IMR-90 (cell line): Measurements from ENCODE around the gene RAD51B. TPM values are rescaled to one million over a fixed set of nuclear protein-coding genes. Genes with fewer than 3 reads are reported as not detected.

Source experiments
- ATAC-seq: fragments of 200-7000 bp; cut with Tn5 transposase; 2 replicates; pipeline ENCODE4 v1.9.1; 2020; ENCODE audit warnings: low read depth, mild to moderate bottlenecking, moderate library complexity
- BruUV-seq: library from RNA; stranded (reverse); fragments of 400-500 nt; replicated peaks from 2 replicates; lab custom pipeline; 2021; lab: Mats Ljungman, UMichigan
- CTCF ChIA-PET: fragments of 300-600 bp; formaldehyde crosslinking; extraction: SDS; loops from one replicate; lab custom pipeline; 2021; ENCODE audit warnings: antibody characterized with exemption; lab: Yijun Ruan, JAX
- POLR2A ChIA-PET: fragments of 300-600 bp; sonication (Branson Sonifier 250); formaldehyde crosslinking; loops from one replicate; lab custom pipeline; 2022; ENCODE audit warnings: antibody characterized with exemption; ENCODE audit not compliant: unreplicated experiment; lab: Charles Lee
- DNase-seq: peaks from one replicate; pipeline ENCODE4 v3.0.0; 2013
- H2AFZ ChIP-seq: replicated peaks from 2 replicates; pipeline ENCODE3; 2013; ENCODE audit warnings: low read length, mild to moderate bottlenecking; ENCODE audit not compliant: poor library complexity
- H2AK5ac ChIP-seq: 2 replicates; pipeline ENCODE4 v1.6.1; 2013; ENCODE audit warnings: low read depth, low read length, inconsistent platforms
- H2AK9ac ChIP-seq: replicated peaks from 2 replicates; pipeline ENCODE3; 2013; ENCODE audit warnings: mild to moderate bottlenecking, low read depth, low read length, moderate library complexity; ENCODE audit not compliant: poor library complexity
- H2BK120ac ChIP-seq: 2 replicates; pipeline ENCODE4 v1.6.1; 2013; ENCODE audit warnings: low read depth, low read length, inconsistent platforms
- H2BK15ac ChIP-seq: 3 replicates; pipeline ENCODE4 v1.6.1; 2013; ENCODE audit warnings: low read depth, low read length, inconsistent platforms
- H2BK20ac ChIP-seq: 2 replicates; pipeline ENCODE4 v1.6.1; 2013; ENCODE audit warnings: low read depth, mild to moderate bottlenecking, inconsistent platforms, low read length, moderate library complexity
- H2BK5ac ChIP-seq: 2 replicates; pipeline ENCODE4 v1.6.1; 2013; ENCODE audit warnings: mild to moderate bottlenecking, low read depth, low read length, inconsistent platforms; ENCODE audit not compliant: poor library complexity, severe bottlenecking
- H3K14ac ChIP-seq: replicated peaks from 2 replicates; pipeline ENCODE4 v1.6.1; 2013; ENCODE audit warnings: low read depth, low read length, inconsistent platforms
- H3K18ac ChIP-seq: 2 replicates; pipeline ENCODE4 v1.6.1; 2013; ENCODE audit warnings: low read depth, low read length, control low read depth
- H3K23ac ChIP-seq: 2 replicates; pipeline ENCODE4 v1.6.1; 2013; ENCODE audit warnings: low read depth, low read length, inconsistent platforms
- H3K27ac ChIP-seq: 2 replicates; pipeline ENCODE4 v1.5.1; 2013; ENCODE audit warnings: mild to moderate bottlenecking, control low read depth, low read length; ENCODE audit not compliant: insufficient read depth
- H3K27me3 ChIP-seq: 2 replicates; pipeline ENCODE4 v1.6.1; 2013; ENCODE audit warnings: low read length; ENCODE audit not compliant: control insufficient read depth, insufficient read depth
- H3K36me3 ChIP-seq: 2 replicates; pipeline ENCODE4 v1.6.1; 2013; ENCODE audit warnings: low read length, mixed read lengths; ENCODE audit not compliant: control insufficient read depth, insufficient read depth
- H3K4ac ChIP-seq: 2 replicates; pipeline ENCODE4 v1.6.1; 2013; ENCODE audit warnings: low read depth, low read length, inconsistent platforms
- H3K4me1 ChIP-seq: 2 replicates; pipeline ENCODE4 v1.6.1; 2013; ENCODE audit warnings: low read length, mixed read lengths; ENCODE audit not compliant: control insufficient read depth, insufficient read depth
- H3K4me2 ChIP-seq: 2 replicates; pipeline ENCODE4 v1.6.1; 2013; ENCODE audit warnings: low read depth, mild to moderate bottlenecking, control low read depth, low read length, moderate library complexity
- H3K4me3 ChIP-seq: 2 replicates; pipeline ENCODE4 v1.5.1; 2013; ENCODE audit warnings: low read depth, mild to moderate bottlenecking, control low read depth, low read length, moderate library complexity; ENCODE audit not compliant: insufficient read depth
- H3K56ac ChIP-seq: 2 replicates; pipeline ENCODE4 v1.6.1; 2013; ENCODE audit warnings: low read length, inconsistent platforms; ENCODE audit not compliant: insufficient read depth; ENCODE audit errors: extremely low read depth
- H3K79me1 ChIP-seq, 2 experiments: 2 replicates each; pipeline ENCODE4 v1.6.1; 2013; ENCODE audit warnings: low read length in 2 of 2, inconsistent platforms in 1 of 2, low read depth in 1 of 2
- H3K9ac ChIP-seq: 2 replicates; pipeline ENCODE4 v1.6.1; 2013; ENCODE audit warnings: low read depth, low read length, control low read depth
- H3K9me1 ChIP-seq: 2 replicates; pipeline ENCODE4 v1.6.1; 2013; ENCODE audit warnings: low read length, inconsistent platforms; ENCODE audit not compliant: insufficient read depth
- H3K9me3 ChIP-seq: 2 replicates; pipeline ENCODE4 v1.6.1; 2013; ENCODE audit warnings: low read length; ENCODE audit not compliant: control insufficient read depth, insufficient read depth
- H4K20me1 ChIP-seq: 2 replicates; pipeline ENCODE4 v1.6.1; 2013; ENCODE audit warnings: low read length, inconsistent platforms; ENCODE audit not compliant: insufficient read depth
- H4K5ac ChIP-seq: 2 replicates; pipeline ENCODE4 v1.6.1; 2013; ENCODE audit warnings: mild to moderate bottlenecking, low read depth, low read length, control low read depth
- H4K8ac ChIP-seq, 2 experiments: 2 replicates each; pipeline ENCODE4 v1.6.1; 2013; ENCODE audit warnings: low read depth in 2 of 2, low read length in 2 of 2, control low read depth in 1 of 2, inconsistent platforms in 1 of 2
- H4K91ac ChIP-seq: 2 replicates; pipeline ENCODE4 v1.6.1; 2013; ENCODE audit warnings: low read depth, low read length, inconsistent platforms; ENCODE audit not compliant: insufficient read depth
- BHLHE40 ChIP-seq: fragments of 150-350 bp; IDR thresholded peaks from 2 replicates; pipeline ENCODE4 v1.6.1; 2016; ENCODE audit warnings: mild to moderate bottlenecking, low read depth, low read length
- CEBPB ChIP-seq: IDR thresholded peaks from 2 replicates; pipeline ENCODE4 v1.6.1; 2012; ENCODE audit warnings: low read depth, low read length, improper control_type of control experiment
- CHD1 ChIP-seq: IDR thresholded peaks from 2 replicates; pipeline ENCODE4 v1.6.1; 2012; ENCODE audit warnings: low read depth, low read length, improper control_type of control experiment
- MAFK ChIP-seq: IDR thresholded peaks from 2 replicates; pipeline ENCODE4 v1.6.1; 2012; ENCODE audit warnings: low read depth, low read length, improper control_type of control experiment
- MAZ ChIP-seq: IDR thresholded peaks from 2 replicates; pipeline ENCODE4 v1.6.1; 2012; ENCODE audit warnings: low read depth, mild to moderate bottlenecking, low read length, improper control_type of control experiment, moderate library complexity, borderline replicate concordance
- MXI1 ChIP-seq: IDR thresholded peaks from 2 replicates; pipeline ENCODE4 v1.6.1; 2012; ENCODE audit warnings: low read depth, mild to moderate bottlenecking, low read length, moderate library complexity, borderline replicate concordance
- RFX5 ChIP-seq: IDR thresholded peaks from 2 replicates; pipeline ENCODE4 v1.8.0; 2012; ENCODE audit warnings: low read depth, mild to moderate bottlenecking, low read length, moderate library complexity
- SMC3 ChIP-seq: fragments of 150-350 bp; IDR thresholded peaks from 2 replicates; pipeline ENCODE4 v1.6.1; 2016; ENCODE audit warnings: low read depth, mild to moderate bottlenecking, antibody characterized with exemption, low read length, moderate library complexity
- WGBS, 2 experiments: methylation state at CpG; one replicate each; pipeline versions ENCODE4 v1.1.5 to v1.1.7; 2013; ENCODE audit warnings: missing lambda C conversion rate in 2 of 2; ENCODE audit not compliant: insufficient read length in 1 of 2; ENCODE audit errors: extremely low coverage in 2 of 2; 5-methylcytosine and 5-hydroxymethylcytosine counted together
- dilution Hi-C: fragments of 300-500 bp; cut with HindIII; formaldehyde crosslinking; loops from one replicate; pipeline ENCODE4 v1.14.3; 2018; ENCODE audit warnings: low sequenced_read_pairs; ENCODE audit not compliant: unreplicated experiment
- in situ Hi-C: fragments of 300-500 bp; cut with MboI; formaldehyde crosslinking; loops from 3 replicates; pipeline ENCODE4 v1.14.3; 2019; ENCODE audit warnings: low sequenced_read_pairs, inconsistent platforms, mixed read lengths
- intact Hi-C: fragments of 100-400 bp; cut with micrococcal nuclease; formaldehyde crosslinking; loops from 2 replicates; pipeline ENCODE4 v1.10.0; 2022
- polyA plus RNA-seq, 3 experiments: library from polyadenylated mRNA; depleted of rRNA; stranded (reverse); fragments of >200 nt; gene quantifications; 2 replicates each; pipeline ENCODE4 v1.2.3, GENCODE V29; 2012; ENCODE audit warnings: low replicate concordance in 1 of 3
- total RNA-seq: library from RNA; depleted of rRNA; stranded (reverse); fragments of >200 nt; gene quantifications from 2 replicates; pipeline ENCODE4 v1.2.3, GENCODE V29; 2012
- TF ChIP-seq, protein P1 (sequence below): conservative IDR thresholded peaks from 2 replicates; pipeline ENCODE4 v1.5.1; 2012; ENCODE audit warnings: mild to moderate bottlenecking, low read depth, low read length, improper control_type of control experiment

RAD51B gene
- total and polyA plus RNA-seq, 2 of the 4 experiments (the other 2 are of a cell fraction): 5.1 to 18.8 TPM

DNA sequence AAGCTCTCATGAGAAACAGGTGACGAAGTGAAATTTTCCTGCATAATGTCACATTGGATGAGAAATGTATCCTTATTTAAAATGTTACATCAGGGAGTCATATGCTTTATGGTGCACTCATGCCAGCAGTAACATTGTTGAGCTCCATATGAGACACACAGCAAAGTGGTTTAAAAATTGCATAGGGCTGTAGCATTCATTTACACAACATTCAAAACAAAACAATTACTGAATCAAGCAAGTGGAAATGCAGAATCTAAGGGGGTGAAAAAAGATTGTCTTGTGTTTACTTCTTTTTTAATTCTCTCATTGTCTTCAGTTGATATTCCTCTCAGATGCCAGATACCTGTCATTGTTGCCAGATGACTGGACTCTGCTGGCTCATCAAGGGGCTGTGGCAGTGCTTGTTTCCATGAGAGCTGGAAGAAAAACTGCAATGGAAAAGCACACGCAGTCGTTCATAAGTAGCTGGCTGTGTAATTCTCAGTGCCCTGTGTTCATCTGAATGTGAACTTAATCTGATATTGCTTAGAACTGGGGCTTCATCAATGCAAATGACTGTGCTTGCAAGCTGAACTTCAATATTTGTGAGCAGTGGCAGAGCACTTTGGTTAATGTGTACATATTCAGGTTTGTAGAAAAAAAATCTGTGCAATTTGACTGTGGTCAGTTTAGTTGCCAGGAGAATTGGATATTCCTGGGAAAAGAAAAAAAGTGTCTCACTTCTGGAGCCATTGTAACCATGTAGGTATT lies 305.6 kb downstream of the RAD51B start:
- dilution Hi-C loops (no loop called here), intact Hi-C loops (no loop called here), in situ Hi-C loops (no loop called here)
- H3K4me2 ChIP-seq: peak overlapping the region; percentile 69; the same call in 1 of the 2 replicates
- H3K18ac ChIP-seq: peak overlapping the region; percentile 68; the same call in 1 of the 2 replicates
- H3K4ac ChIP-seq: no peak overlapping the region
- H3K9me1 ChIP-seq: no peaks in the 10 kb centered on the region
- H4K8ac ChIP-seq: 0 out of 4 replicates have a peak overlapping the region, but pooled peaks of 1 of the 2 experiments have one; percentile 15
- H3K14ac ChIP-seq: 0 out of 2 replicates have a peak overlapping the region, but pooled peaks have one; percentile 11
- H3K9ac ChIP-seq: no peak overlapping the region
- H2AK9ac ChIP-seq: no peak overlapping the region
- peak overlapping the region; percentile 41 for H2BK5ac ChIP-seq
- H3K36me3 ChIP-seq: no peaks in the 10 kb centered on the region
- H2BK20ac ChIP-seq: peak overlapping the region; percentile 25; the same call in 1 of the 2 replicates
- no peak overlapping the region for H2AK5ac ChIP-seq
- H3K9me3 ChIP-seq: no peaks in the 10 kb centered on the region
- no peak overlapping the region; the same call in 1 of the 2 replicates for H4K5ac ChIP-seq
- peak overlapping the region; percentile 5; the same call in 1 of the 2 replicates for H2BK120ac ChIP-seq
- no peaks in the 10 kb centered on the region for H4K20me1 ChIP-seq
- CTCF ChIA-PET: interaction anchor here (0.7 to 1.0 kb wide), 2 partner anchors 83 to 133 kb away, joined by 3 to 4 read pairs; no protein-coding TSS in a partner anchor
- WGBS, 2 experiments: 0% methylated on average over 1 of the region's 3 CpGs; no CpG with 5 or more reads in 1 of the 2 experiments
- H3K79me1 ChIP-seq: no peaks in the 10 kb centered on the region
- DNase-seq: peak; percentile 75
- BruUV-seq: no TSS peak
- H2BK15ac ChIP-seq: no peak overlapping the region
- H3K56ac ChIP-seq: no peak overlapping the region
- H3K27me3 ChIP-seq: no peaks in the 10 kb centered on the region
- H3K4me1 ChIP-seq: peaks cover 4% of the 10 kb centered on the region; the same call in 1 of the 2 replicates
- peak overlapping the region; percentile 46; the same call in 1 of the 2 replicates for H3K23ac ChIP-seq
- H3K4me3 ChIP-seq: no peak overlapping the region
- ATAC-seq: peak; percentile 61
- H4K91ac ChIP-seq: no peak overlapping the region
- POLR2A ChIA-PET: interaction anchor here (0.5 kb wide), 1 partner anchor 668 kb away, joined by 9 read pairs; the partner anchor contains the start of gene ZFP36L1
- H2AFZ ChIP-seq: peak overlapping the region; percentile 13
- H3K27ac ChIP-seq: no peak overlapping the region
- TF ChIP-seq BHLHE40: no peak
- no peak for TF ChIP-seq MAZ
- TF ChIP-seq SMC3: no peak
- no peak for TF ChIP-seq CEBPB
- TF ChIP-seq RFX5: no peak
- no peak for TF ChIP-seq CHD1
- TF ChIP-seq MAFK: no peak
- no peak for TF ChIP-seq MXI1
- TF ChIP-seq, protein P1, sequence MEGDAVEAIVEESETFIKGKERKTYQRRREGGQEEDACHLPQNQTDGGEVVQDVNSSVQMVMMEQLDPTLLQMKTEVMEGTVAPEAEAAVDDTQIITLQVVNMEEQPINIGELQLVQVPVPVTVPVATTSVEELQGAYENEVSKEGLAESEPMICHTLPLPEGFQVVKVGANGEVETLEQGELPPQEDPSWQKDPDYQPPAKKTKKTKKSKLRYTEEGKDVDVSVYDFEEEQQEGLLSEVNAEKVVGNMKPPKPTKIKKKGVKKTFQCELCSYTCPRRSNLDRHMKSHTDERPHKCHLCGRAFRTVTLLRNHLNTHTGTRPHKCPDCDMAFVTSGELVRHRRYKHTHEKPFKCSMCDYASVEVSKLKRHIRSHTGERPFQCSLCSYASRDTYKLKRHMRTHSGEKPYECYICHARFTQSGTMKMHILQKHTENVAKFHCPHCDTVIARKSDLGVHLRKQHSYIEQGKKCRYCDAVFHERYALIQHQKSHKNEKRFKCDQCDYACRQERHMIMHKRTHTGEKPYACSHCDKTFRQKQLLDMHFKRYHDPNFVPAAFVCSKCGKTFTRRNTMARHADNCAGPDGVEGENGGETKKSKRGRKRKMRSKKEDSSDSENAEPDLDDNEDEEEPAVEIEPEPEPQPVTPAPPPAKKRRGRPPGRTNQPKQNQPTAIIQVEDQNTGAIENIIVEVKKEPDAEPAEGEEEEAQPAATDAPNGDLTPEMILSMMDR: no peak
